Testis (tissue), 2 donors: Measurements from ENCODE around the gene VDAC2.
A peak's percentile ranks its signal among the peaks of the same experiment; 100 is the strongest.

ENCODE experiments used
- POLR2A ChIP-seq: fragments of 450-650 bp; IDR thresholded peaks from one replicate; pipeline ENCODE4 v1.6.1; 2017; ENCODE audit warnings: antibody characterized with exemption, mild to moderate bottlenecking, moderate library complexity
- TF ChIP-seq, protein P1 (sequence below), 3 experiments: fragments of 450-650 bp in 2 of 3; fragments of 200-600 bp in 1 of 3; sonication (generic) in 1 of 3; IDR thresholded peaks; one replicate each; pipeline ENCODE4 v1.5.1; 2016 to 2019; ENCODE audit warnings: antibody characterized with exemption in 3 of 3, mild to moderate bottlenecking in 2 of 3, moderate library complexity in 1 of 3

DNA sequence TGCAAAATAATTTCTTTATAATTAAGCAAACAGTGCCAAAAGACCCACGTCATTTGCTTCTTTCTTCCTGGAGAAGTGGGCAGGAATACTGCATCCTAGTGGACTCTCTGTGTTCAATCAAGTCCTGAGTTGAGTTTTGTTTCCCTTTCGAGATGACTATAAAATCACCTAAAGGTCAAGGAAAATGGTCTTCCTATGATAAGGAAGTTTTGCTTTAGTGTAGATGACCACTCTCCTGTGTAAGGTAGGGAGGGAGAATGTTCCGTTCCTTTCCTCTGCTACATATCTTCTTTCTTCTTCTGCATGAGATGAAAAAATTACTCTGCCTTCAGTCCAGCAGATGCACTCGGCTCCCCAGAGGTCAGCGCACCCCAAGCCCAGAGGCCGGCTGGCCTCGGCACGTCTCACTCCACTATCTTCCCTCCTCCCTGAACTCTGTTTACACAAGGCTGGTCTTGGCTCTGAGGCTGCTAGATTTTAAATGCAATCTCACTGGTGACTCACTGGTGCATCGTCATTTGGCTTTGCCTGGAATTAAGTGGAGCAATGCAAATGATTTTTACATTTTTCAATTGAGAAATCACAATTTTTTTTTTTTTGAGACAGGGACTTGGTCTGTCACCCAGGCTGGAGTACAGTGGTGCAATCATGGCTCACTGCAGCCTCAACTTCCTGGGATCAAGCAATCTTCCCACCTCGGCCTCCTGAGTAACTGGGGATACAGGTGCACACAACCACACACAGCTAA, 18.6 kb upstream of the VDAC2 start:
- TF ChIP-seq, protein P1, sequence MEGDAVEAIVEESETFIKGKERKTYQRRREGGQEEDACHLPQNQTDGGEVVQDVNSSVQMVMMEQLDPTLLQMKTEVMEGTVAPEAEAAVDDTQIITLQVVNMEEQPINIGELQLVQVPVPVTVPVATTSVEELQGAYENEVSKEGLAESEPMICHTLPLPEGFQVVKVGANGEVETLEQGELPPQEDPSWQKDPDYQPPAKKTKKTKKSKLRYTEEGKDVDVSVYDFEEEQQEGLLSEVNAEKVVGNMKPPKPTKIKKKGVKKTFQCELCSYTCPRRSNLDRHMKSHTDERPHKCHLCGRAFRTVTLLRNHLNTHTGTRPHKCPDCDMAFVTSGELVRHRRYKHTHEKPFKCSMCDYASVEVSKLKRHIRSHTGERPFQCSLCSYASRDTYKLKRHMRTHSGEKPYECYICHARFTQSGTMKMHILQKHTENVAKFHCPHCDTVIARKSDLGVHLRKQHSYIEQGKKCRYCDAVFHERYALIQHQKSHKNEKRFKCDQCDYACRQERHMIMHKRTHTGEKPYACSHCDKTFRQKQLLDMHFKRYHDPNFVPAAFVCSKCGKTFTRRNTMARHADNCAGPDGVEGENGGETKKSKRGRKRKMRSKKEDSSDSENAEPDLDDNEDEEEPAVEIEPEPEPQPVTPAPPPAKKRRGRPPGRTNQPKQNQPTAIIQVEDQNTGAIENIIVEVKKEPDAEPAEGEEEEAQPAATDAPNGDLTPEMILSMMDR (IDR thresholded peaks at IDR 0.05): peak in 1 of 3 experiments; percentile 6
- TF ChIP-seq POLR2A: no peak
